HepG2 (cell line): ENCODE measurements around the gene CD300LF. TPM values are rescaled to one million over a fixed set of nuclear protein-coding genes. Genes with fewer than 3 reads are reported as not detected.
A peak's percentile ranks its signal among the peaks of the same experiment; 100 is the strongest.

ENCODE experiments used
- ATAC-seq: fragments of 200-7000 bp; cut with Tn5 transposase; 3 replicates; pipeline ENCODE4 v1.9.1; 2020; ENCODE audit warnings: mild to moderate bottlenecking, moderate library complexity
- BruUV-seq: library from RNA; stranded (reverse); fragments of 400-500 nt; replicated peaks from 2 replicates; lab custom pipeline; 2021; lab: Mats Ljungman, UMichigan
- CTCF ChIA-PET: fragments of 300-600 bp; formaldehyde crosslinking; extraction: SDS; loops from one replicate; lab custom pipeline; 2021; ENCODE audit warnings: low total read pairs, inconsistent platforms, low intra/inter-chr PET ratio; lab: Yijun Ruan, JAX
- POLR2A ChIA-PET: fragments of 350-600 bp; sonication (Branson Sonifier 250); formaldehyde crosslinking; loops from one replicate; lab custom pipeline; 2020; ENCODE audit warnings: antibody characterized with exemption, inconsistent platforms; lab: Yijun Ruan, JAX
- DNase-seq: peaks from one replicate; pipeline ENCODE4 v3.0.0-alpha.2; 2015; ENCODE audit warnings: low spot score
- FAIRE-seq: peaks from 3 replicates; lab custom pipeline; 2011; peaks lifted over from hg19 to GRCh38; lab: Jason Lieb, UNC
- H2AFZ ChIP-seq: one replicate; pipeline ENCODE4 v1.6.1; 2011; ENCODE audit warnings: low read length, inconsistent platforms
- H3K27ac ChIP-seq: fragments of 300-600 bp; 3 replicates; pipeline ENCODE4 v1.8.0; 2011; ENCODE audit warnings: mixed run types, mild to moderate bottlenecking, mixed read lengths, low read length, inconsistent platforms; ENCODE audit not compliant: insufficient read depth; ENCODE audit errors: extremely low read length
- H3K27me3 ChIP-seq, 2 experiments: fragments of 200-600 bp in 1 of 2; 2 replicates in 1 of 2; 3 replicates in 1 of 2; pipeline versions ENCODE4 v1.6.0 to v1.8.0; 2011; ENCODE audit warnings: low read length in 2 of 2, mild to moderate bottlenecking in 2 of 2, moderate library complexity in 2 of 2, inconsistent platforms in 1 of 2; ENCODE audit not compliant: insufficient read depth in 2 of 2, control insufficient read depth in 1 of 2
- H3K36me3 ChIP-seq, 2 experiments: fragments of 200-600 bp in 1 of 2; replicated peaks in 1 of 2; 2 replicates in 1 of 2; 3 replicates in 1 of 2; pipeline versions ENCODE4 v1.5.1 to v1.8.0; 2011; ENCODE audit warnings: low read length in 2 of 2, inconsistent platforms in 1 of 2; ENCODE audit not compliant: insufficient read depth in 2 of 2, control insufficient read depth in 1 of 2
- H3K4me1 ChIP-seq: 2 replicates; pipeline ENCODE4 v1.5.1; 2012; ENCODE audit warnings: low read length, inconsistent platforms; ENCODE audit not compliant: insufficient read depth
- H3K4me2 ChIP-seq: 2 replicates; pipeline ENCODE4 v1.6.0; 2011; ENCODE audit warnings: low read depth, low read length, inconsistent platforms
- H3K4me3 ChIP-seq, 3 experiments: fragments of 200-600 bp in 1 of 3; sonication (generic), shearing (Covaris generic) in 1 of 3; replicated peaks in 1 of 3; 2 replicates each; pipeline ENCODE4 v1.5.1; 2011 to 2016; ENCODE audit warnings: low read length in 3 of 3, inconsistent platforms in 2 of 3, low read depth in 2 of 3, mild to moderate bottlenecking in 2 of 3, control low read depth in 1 of 3, mixed read lengths in 1 of 3; ENCODE audit not compliant: insufficient read depth in 1 of 3
- H3K79me2 ChIP-seq: one replicate; pipeline ENCODE4 v1.6.1; 2011; ENCODE audit warnings: low read length, inconsistent platforms; ENCODE audit not compliant: insufficient read depth
- H3K9ac ChIP-seq: 2 replicates; pipeline ENCODE4 v1.6.0; 2011; ENCODE audit warnings: mild to moderate bottlenecking, low read depth, low read length, inconsistent platforms; ENCODE audit not compliant: insufficient read depth
- H3K9me3 ChIP-seq: 2 replicates; pipeline ENCODE4 v1.5.1; 2012; ENCODE audit warnings: mild to moderate bottlenecking, low read length
- H4K20me1 ChIP-seq: 2 replicates; pipeline ENCODE4 v1.6.0; 2011; ENCODE audit warnings: inconsistent platforms, mild to moderate bottlenecking, low read length, moderate library complexity; ENCODE audit not compliant: insufficient read depth
- BRCA1 ChIP-seq: sonication (generic); formaldehyde crosslinking; IDR thresholded peaks from 2 replicates; pipeline ENCODE4 v1.4.0; 2020; ENCODE audit warnings: missing genetic modification reagents
- IKZF1 ChIP-seq: fragments of 450-650 bp; IDR thresholded peaks from 2 replicates; pipeline ENCODE4 v1.7.1; 2016
- RXRA ChIP-seq: sonication (generic); formaldehyde crosslinking; IDR thresholded peaks from 2 replicates; pipeline ENCODE4 v1.5.1; 2020; ENCODE audit warnings: missing genetic modification reagents
- SMAD3 ChIP-seq: sonication (generic); formaldehyde crosslinking; IDR thresholded peaks from 2 replicates; pipeline ENCODE4 v1.4.0; 2020; ENCODE audit warnings: missing genetic modification reagents
- SP140L ChIP-seq: sonication (generic); formaldehyde crosslinking; IDR thresholded peaks from 2 replicates; pipeline ENCODE4 v1.4.0; 2020; ENCODE audit warnings: missing genetic modification reagents, borderline replicate concordance
- ZNF326 ChIP-seq: sonication (generic); formaldehyde crosslinking; IDR thresholded peaks from 2 replicates; pipeline ENCODE4 v1.4.0; 2020; ENCODE audit warnings: missing genetic modification reagents, borderline replicate concordance
- ZNF343 ChIP-seq: sonication (generic); formaldehyde crosslinking; IDR thresholded peaks from 2 replicates; pipeline ENCODE4 v1.4.0; 2020; ENCODE audit warnings: mild to moderate bottlenecking, missing genetic modification reagents
- ZNF543 ChIP-seq: sonication (generic); formaldehyde crosslinking; IDR thresholded peaks from 2 replicates; pipeline ENCODE4 v1.4.0; 2020; ENCODE audit warnings: mild to moderate bottlenecking, missing genetic modification reagents
- WGBS: methylation state at CpG from one replicate; pipeline ENCODE4 v1.1.6; 2017; ENCODE audit warnings: low lambda C conversion rate; 5-methylcytosine and 5-hydroxymethylcytosine counted together
- in situ Hi-C: cut with HindIII; loops from 2 replicates; pipeline ENCODE4 v1.10.0; 2017; ENCODE audit warnings: low pct_unique_long_range_greater_than_20kb; ENCODE audit not compliant: extremely low pct_ligation_motif_present
- intact Hi-C: fragments of 100-400 bp; cut with micrococcal nuclease; formaldehyde crosslinking; loops from one replicate; pipeline ENCODE4 v1.10.0; 2022; ENCODE audit not compliant: unreplicated experiment
- polyA plus RNA-seq, 8 experiments: library from polyadenylated mRNA; depleted of rRNA in 3 of 8; stranded (reverse) in 7 of 8; unstranded in 1 of 8; fragments of >200 nt; fragmentation: Illumina TruSeq in 4 of 8; extraction: Trizol in 4 of 8; gene quantifications; 2 replicates each; pipeline versions ENCODE4 v1.2.1 to v1.2.3, GENCODE V29; 2011 to 2016; ENCODE audit warnings: low read depth in 4 of 8, missing spikeins in 1 of 8, mixed read lengths in 1 of 8; ENCODE audit not compliant: insufficient read depth in 1 of 8
- total RNA-seq, 5 experiments: library from RNA; depleted of rRNA; stranded (reverse); fragments of >200 nt; fragmentation: Illumina TruSeq; extraction: Trizol; gene quantifications; 2 replicates each; pipeline ENCODE4 v1.2.3, GENCODE V29; 2016; ENCODE audit warnings: low read depth in 1 of 5
- TF ChIP-seq, protein P1 (sequence below): sonication (generic); formaldehyde crosslinking; IDR thresholded peaks from 2 replicates; pipeline ENCODE4 v1.5.0; 2020; ENCODE audit warnings: mild to moderate bottlenecking, low read depth, missing genetic modification reagents, borderline replicate concordance
- TF ChIP-seq, protein P2 (sequence below): sonication (generic); formaldehyde crosslinking; IDR thresholded peaks from 2 replicates; pipeline ENCODE4 v1.4.0; 2020; ENCODE audit warnings: missing genetic modification reagents
- TF ChIP-seq, protein P3 (sequence below): sonication (generic); formaldehyde crosslinking; IDR thresholded peaks from 2 replicates; pipeline ENCODE4 v1.5.0; 2020; ENCODE audit warnings: missing genetic modification reagents
- TF ChIP-seq, protein P4 (sequence below), 2 experiments: fragments of 450-650 bp in 1 of 2; sonication (generic) in 1 of 2; formaldehyde crosslinking in 1 of 2; IDR thresholded peaks; 2 replicates each; pipeline versions ENCODE4 v1.6.1 to v1.8.0; 2016 to 2022; ENCODE audit warnings: antibody characterized with exemption in 1 of 2, mild to moderate bottlenecking in 1 of 2, missing genetic modification reagents in 1 of 2

Gene CD300LF
- total and polyA plus RNA-seq, 2 of the 13 experiments (the other 11 are each of a cell fraction or from before 2014, with no cell fraction given): not detected

DNA sequence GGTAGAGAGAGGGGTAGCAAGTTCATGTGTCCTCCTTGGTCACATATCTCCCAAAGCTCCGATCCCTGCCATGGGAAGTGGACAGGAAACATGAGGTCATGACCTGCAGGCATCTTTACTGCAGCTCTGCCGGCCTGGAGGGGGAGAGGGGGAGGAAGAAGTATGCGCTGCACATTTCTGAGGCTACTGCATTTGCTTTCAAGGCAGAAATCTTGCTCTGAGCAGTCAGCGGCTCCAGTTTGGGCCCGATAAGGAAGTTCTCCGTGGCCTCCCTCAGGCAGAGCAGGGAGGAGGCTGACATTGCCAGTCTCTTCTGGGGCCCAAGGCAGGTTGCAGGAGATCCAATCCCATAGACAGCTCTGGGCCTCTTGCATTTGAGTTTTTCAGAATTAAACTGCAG is 34.2 kb upstream of the CD300LF start:
- Histone ChIP-seq H4K20me1 (peaks cover 4% of the 10 kb centered on the region; the same call in 1 of the 2 replicates), H3K27ac (no peak overlapping the region), H3K4me3 (peak overlapping the region; percentile 5 to 99 (median 6); a peak in 4 of 6 replicates), H3K4me2 (peak overlapping the region; percentile 87), H3K9ac (peak overlapping the region; percentile 60), H3K4me1 (peaks cover 59% of the 10 kb centered on the region), H3K36me3 (no peaks in the 10 kb centered on the region; a peak in 1 of 5 replicates), H3K79me2 (peaks cover 35% of the 10 kb centered on the region), H3K27me3 (peaks cover 0 to 10% of the 10 kb centered on the region in 2 experiments; a peak in 2 of 5 replicates), H3K9me3 (no peaks in the 10 kb centered on the region), H2AFZ (no peak overlapping the region)
- in situ Hi-C loops: loop anchor here (5.0 kb wide), 1 partner anchor 35 kb away; no protein-coding TSS in a partner anchor
- CTCF ChIA-PET: interaction anchor here (4.0 to 9.0 kb wide), 2 partner anchors 25 to 34 kb away, joined by 103 to 219 read pairs; partner anchors contain the start of gene NAT9
- intact Hi-C loops: no loop called here
- FAIRE-seq (no peak), ATAC-seq (no peak), DNase-seq (no peak)
- WGBS: 6% methylated on average over 6 of the region's 6 CpGs
- POLR2A ChIA-PET: interaction anchor here (0.7 to 21.5 kb wide), 5 partner anchors 10 to 126 kb away, joined by 3 to 1459 read pairs (median 17); partner anchors contain the start of genes FDXR, NAT9 and RAB37
- BruUV-seq: no TSS peak
- TF ChIP-seq, protein P1, sequence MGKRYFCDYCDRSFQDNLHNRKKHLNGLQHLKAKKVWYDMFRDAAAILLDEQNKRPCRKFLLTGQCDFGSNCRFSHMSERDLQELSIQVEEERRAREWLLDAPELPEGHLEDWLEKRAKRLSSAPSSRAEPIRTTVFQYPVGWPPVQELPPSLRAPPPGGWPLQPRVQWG: no peak
- TF ChIP-seq, protein P2, sequence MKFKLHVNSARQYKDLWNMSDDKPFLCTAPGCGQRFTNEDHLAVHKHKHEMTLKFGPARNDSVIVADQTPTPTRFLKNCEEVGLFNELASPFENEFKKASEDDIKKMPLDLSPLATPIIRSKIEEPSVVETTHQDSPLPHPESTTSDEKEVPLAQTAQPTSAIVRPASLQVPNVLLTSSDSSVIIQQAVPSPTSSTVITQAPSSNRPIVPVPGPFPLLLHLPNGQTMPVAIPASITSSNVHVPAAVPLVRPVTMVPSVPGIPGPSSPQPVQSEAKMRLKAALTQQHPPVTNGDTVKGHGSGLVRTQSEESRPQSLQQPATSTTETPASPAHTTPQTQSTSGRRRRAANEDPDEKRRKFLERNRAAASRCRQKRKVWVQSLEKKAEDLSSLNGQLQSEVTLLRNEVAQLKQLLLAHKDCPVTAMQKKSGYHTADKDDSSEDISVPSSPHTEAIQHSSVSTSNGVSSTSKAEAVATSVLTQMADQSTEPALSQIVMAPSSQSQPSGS (CRISPR knock-in tag): no peak
- TF ChIP-seq, protein P3, sequence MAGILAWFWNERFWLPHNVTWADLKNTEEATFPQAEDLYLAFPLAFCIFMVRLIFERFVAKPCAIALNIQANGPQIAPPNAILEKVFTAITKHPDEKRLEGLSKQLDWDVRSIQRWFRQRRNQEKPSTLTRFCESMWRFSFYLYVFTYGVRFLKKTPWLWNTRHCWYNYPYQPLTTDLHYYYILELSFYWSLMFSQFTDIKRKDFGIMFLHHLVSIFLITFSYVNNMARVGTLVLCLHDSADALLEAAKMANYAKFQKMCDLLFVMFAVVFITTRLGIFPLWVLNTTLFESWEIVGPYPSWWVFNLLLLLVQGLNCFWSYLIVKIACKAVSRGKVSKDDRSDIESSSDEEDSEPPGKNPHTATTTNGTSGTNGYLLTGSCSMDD (CRISPR knock-in tag): no peak
- no peak for TF ChIP-seq SMAD3
- peak; percentile 24; the same call in 1 of the 2 replicates for TF ChIP-seq RXRA (CRISPR knock-in tag)
- no peak for TF ChIP-seq IKZF1
- no peak for TF ChIP-seq ZNF543 (CRISPR knock-in tag)
- no peak for TF ChIP-seq BRCA1 (CRISPR knock-in tag)
- TF ChIP-seq ZNF326 (CRISPR knock-in tag): no peak
- TF ChIP-seq, protein P4, sequence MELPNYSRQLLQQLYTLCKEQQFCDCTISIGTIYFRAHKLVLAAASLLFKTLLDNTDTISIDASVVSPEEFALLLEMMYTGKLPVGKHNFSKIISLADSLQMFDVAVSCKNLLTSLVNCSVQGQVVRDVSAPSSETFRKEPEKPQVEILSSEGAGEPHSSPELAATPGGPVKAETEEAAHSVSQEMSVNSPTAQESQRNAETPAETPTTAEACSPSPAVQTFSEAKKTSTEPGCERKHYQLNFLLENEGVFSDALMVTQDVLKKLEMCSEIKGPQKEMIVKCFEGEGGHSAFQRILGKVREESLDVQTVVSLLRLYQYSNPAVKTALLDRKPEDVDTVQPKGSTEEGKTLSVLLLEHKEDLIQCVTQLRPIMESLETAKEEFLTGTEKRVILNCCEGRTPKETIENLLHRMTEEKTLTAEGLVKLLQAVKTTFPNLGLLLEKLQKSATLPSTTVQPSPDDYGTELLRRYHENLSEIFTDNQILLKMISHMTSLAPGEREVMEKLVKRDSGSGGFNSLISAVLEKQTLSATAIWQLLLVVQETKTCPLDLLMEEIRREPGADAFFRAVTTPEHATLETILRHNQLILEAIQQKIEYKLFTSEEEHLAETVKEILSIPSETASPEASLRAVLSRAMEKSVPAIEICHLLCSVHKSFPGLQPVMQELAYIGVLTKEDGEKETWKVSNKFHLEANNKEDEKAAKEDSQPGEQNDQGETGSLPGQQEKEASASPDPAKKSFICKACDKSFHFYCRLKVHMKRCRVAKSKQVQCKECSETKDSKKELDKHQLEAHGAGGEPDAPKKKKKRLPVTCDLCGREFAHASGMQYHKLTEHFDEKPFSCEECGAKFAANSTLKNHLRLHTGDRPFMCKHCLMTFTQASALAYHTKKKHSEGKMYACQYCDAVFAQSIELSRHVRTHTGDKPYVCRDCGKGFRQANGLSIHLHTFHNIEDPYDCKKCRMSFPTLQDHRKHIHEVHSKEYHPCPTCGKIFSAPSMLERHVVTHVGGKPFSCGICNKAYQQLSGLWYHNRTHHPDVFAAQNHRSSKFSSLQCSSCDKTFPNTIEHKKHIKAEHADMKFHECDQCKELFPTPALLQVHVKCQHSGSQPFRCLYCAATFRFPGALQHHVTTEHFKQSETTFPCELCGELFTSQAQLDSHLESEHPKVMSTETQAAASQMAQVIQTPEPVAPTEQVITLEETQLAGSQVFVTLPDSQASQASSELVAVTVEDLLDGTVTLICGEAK (IDR thresholded peaks at IDR 0.05): no peak
- TF ChIP-seq, protein P4 (CRISPR knock-in tag; IDR thresholded peaks at IDR 0.05): no peak
- no peak for TF ChIP-seq ZNF343 (CRISPR knock-in tag)
- no peak for TF ChIP-seq SP140L (CRISPR knock-in tag)
